Measurements from ENCODE around the gene CD2. TPM values are rescaled to one million over a fixed set of nuclear protein-coding genes. Genes with fewer than 3 reads are reported as not detected.

CD2 gene
- 0.38 TPM for total RNA-seq
- long read RNA-seq = 0 reads

- ATAC-seq = no peak
These were observed at the start of gene CD2 for GRCh38 chr1:116754198-116754977. CD2 (plus strand) TSS chr1:116754430; CDS start chr1:116754493, 63 bp downstream.

GRCh38 chr1:116706123-116706522, 48.1 kb upstream of the CD2 start:
- no peak for DNase-seq (ENCODE audit: missing footprints)
- intact Hi-C loops (cut with DNase I) = no loop called here
- ATAC-seq = no peak

More at GRCh38 chr1:116754198-116754977, at the start of gene CD2:
- no peak for DNase-seq (ENCODE audit: missing footprints)
- intact Hi-C loops (cut with DNase I) = no loop called here

- ATAC-seq (no peak), DNase-seq (ENCODE audit: missing footprints) (no peak)
- intact Hi-C loops (cut with DNase I) = no loop called here
These were observed 47.4 kb upstream of the CD2 start for GRCh38 chr1:116706841-116707240.

- ATAC-seq (no peak), DNase-seq (ENCODE audit: missing footprints) (no peak)
- intact Hi-C loops (cut with DNase I) = no loop called here
These were observed 45.9 kb upstream of the CD2 start for GRCh38 chr1:116708255-116708900.

GRCh38 chr1:116709666-116710167, 44.5 kb upstream of the CD2 start:
- DNase-seq (ENCODE audit: missing footprints) = no peak
- intact Hi-C loops (cut with DNase I) = no loop called here
- ATAC-seq = no peak

GRCh38 chr1:116710420-116711262, 43.6 kb upstream of the CD2 start:
- intact Hi-C loops (cut with DNase I) = no loop called here
- DNase-seq (ENCODE audit: missing footprints) = no peak
- ATAC-seq = no peak

GRCh38 chr1:116711263-116711840, 42.9 kb upstream of the CD2 start:
- intact Hi-C loops (cut with DNase I) = no loop called here
- DNase-seq (ENCODE audit: missing footprints) (no peak), ATAC-seq (no peak)

GRCh38 chr1:116712510-116712909, 41.7 kb upstream of the CD2 start:
- ATAC-seq (no peak), DNase-seq (ENCODE audit: missing footprints) (no peak)
- intact Hi-C loops (cut with DNase I) = no loop called here

GRCh38 chr1:116713474-116713873, 40.8 kb upstream of the CD2 start:
- intact Hi-C loops (cut with DNase I) = no loop called here
- ATAC-seq (no peak), DNase-seq (ENCODE audit: missing footprints) (no peak)

- ATAC-seq (no peak), DNase-seq (ENCODE audit: missing footprints) (no peak)
- intact Hi-C loops (cut with DNase I) = no loop called here
These were observed 37.8 kb upstream of the CD2 start for GRCh38 chr1:116716391-116716790.

- no peak for DNase-seq (ENCODE audit: missing footprints)
- ATAC-seq = no peak
- intact Hi-C loops (cut with DNase I) = no loop called here
These were observed 36.9 kb upstream of the CD2 start for GRCh38 chr1:116717318-116717717.

GRCh38 chr1:116720364-116721038, 33.7 kb upstream of the CD2 start:
- no peak for DNase-seq (ENCODE audit: missing footprints)
- intact Hi-C loops (cut with DNase I) = no loop called here
- ATAC-seq = no peak

- no peak for ATAC-seq
- intact Hi-C loops (cut with DNase I) = no loop called here
- no peak for DNase-seq (ENCODE audit: missing footprints)
These were observed 33.2 kb upstream of the CD2 start for GRCh38 chr1:116721039-116721405.

GRCh38 chr1:116721451-116722007, 32.7 kb upstream of the CD2 start:
- DNase-seq (ENCODE audit: missing footprints) = no peak
- no peak for ATAC-seq
- intact Hi-C loops (cut with DNase I) = no loop called here

- intact Hi-C loops (cut with DNase I) = no loop called here
- DNase-seq (ENCODE audit: missing footprints) (no peak), ATAC-seq (no peak)
These were observed 32.0 kb upstream of the CD2 start for GRCh38 chr1:116722016-116722838.

- ATAC-seq = no peak
- no peak for DNase-seq (ENCODE audit: missing footprints)
- intact Hi-C loops (cut with DNase I) = no loop called here
These were observed 29.4 kb upstream of the CD2 start for GRCh38 chr1:116724765-116725375.

- ATAC-seq = no peak
- DNase-seq (ENCODE audit: missing footprints) = no peak
- intact Hi-C loops (cut with DNase I) = no loop called here
These were observed 28.4 kb upstream of the CD2 start for GRCh38 chr1:116725798-116726197.
